Astrocyte of the cerebellum (primary cell): ENCODE results near the gene GABARAPL1.

Experiments used
- DNase-seq: peaks from one replicate; pipeline ENCODE4 v3.0.0-alpha.2; 2011; ENCODE audit warnings: low read depth
- H3K4me3 ChIP-seq: 2 replicates; pipeline ENCODE4 v1.5.1; 2011; ENCODE audit warnings: mild to moderate bottlenecking, low read depth, low read length, moderate library complexity
- CTCF ChIP-seq: IDR thresholded peaks from 2 replicates; pipeline ENCODE4 v1.5.1; 2012; ENCODE audit warnings: low read length, low read depth, moderate library complexity, mild to moderate bottlenecking; ENCODE audit errors: missing control alignments
- in situ Hi-C: cut with HindIII; loops from 2 replicates; pipeline ENCODE4 v1.10.0; 2017; ENCODE audit warnings: low sequenced_read_pairs

Gene GABARAPL1

DNA sequence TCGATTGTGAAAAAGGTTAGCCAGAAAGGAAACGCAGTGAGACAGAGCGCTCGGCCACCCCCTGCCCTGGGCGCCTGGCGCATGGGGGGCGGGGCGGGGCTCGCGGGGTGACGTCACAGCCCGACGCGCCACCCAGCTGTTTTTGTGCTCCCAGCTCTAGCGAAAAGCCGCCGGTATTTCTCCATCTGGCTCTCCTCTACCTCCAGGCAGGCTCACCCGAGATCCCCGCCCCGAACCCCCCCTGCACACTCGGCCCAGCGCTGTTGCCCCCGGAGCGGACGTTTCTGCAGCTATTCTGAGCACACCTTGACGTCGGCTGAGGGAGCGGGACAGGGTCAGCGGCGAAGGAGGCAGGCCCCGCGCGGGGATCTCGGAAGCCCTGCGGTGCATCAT is at the start of gene GABARAPL1:
GABARAPL1 (plus strand) TSS at position 139 of the 393 bp plus-strand sequence; CDS start at position 392, 253 bp downstream.
- TF ChIP-seq CTCF = no peak
- peak; percentile 68 for DNase-seq
- in situ Hi-C loops = no loop called here
- H3K4me3 ChIP-seq = peak within 1 kb of the TSS; percentile 98

- DNase-seq = no peak
- no peak overlapping the region for H3K4me3 ChIP-seq
- no peak for TF ChIP-seq CTCF
- in situ Hi-C loops = loop anchor here (5.0 kb wide), 1 partner anchor 64 kb away; no protein-coding TSS in a partner anchor
These were observed 49.6 kb upstream of the GABARAPL1 start for GRCh38 chr12:10163084-10163483.

DNA sequence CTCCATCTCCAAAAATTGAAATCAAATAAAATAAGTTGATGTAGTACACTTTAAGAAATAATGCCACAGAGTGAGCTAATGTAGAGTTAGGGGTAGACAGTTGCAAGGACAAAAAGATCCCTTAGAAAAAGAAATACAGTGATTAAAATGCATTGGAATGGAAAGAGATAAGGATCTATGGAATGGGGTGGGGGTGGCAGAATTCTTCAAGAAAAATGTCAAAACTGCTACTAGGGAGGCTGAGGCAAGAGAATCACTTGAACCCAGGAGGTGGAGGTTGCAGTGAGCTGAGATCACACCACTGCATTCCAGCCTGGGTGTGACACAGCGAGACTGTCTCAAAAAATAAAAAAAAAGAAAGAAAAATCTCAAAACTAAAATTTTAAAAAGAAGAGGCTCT is 47.3 kb upstream of the GABARAPL1 start:
- TF ChIP-seq CTCF = no peak
- DNase-seq = no peak
- in situ Hi-C loops = no loop called here
- no peak overlapping the region for H3K4me3 ChIP-seq

- in situ Hi-C loops = no loop called here
- TF ChIP-seq CTCF = no peak
- no peak for DNase-seq
- no peak overlapping the region for H3K4me3 ChIP-seq
These were observed 45.1 kb upstream of the GABARAPL1 start for GRCh38 chr12:10167599-10167998.

DNA sequence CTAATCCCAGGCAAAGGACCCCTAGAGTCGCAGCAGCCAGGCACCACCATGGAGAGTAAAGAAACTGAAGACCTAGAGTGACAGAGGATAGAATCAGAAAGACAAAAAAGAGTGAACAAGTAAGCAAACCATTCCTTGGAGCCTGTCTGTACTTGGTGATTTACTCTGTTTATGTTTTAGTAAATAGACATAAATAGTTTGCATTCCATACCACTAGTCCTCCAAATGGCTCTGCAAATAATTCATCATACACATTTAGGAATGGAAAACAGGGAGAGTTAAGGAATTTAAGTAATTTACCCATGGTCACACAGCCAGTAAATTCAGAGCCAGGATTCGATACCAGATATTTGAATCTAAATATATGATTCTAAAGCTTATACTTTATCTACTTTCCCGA is 43.6 kb upstream of the GABARAPL1 start:
- DNase-seq = no peak
- no peak overlapping the region for H3K4me3 ChIP-seq

GRCh38 chr12:10170216-10170615 is 42.5 kb upstream of the GABARAPL1 start:
- no peak for DNase-seq
- in situ Hi-C loops = no loop called here
- no peak for TF ChIP-seq CTCF
- no peak overlapping the region for H3K4me3 ChIP-seq

More for the DNA sequence above, 43.6 kb upstream of the GABARAPL1 start:
- TF ChIP-seq CTCF = no peak
- in situ Hi-C loops = no loop called here
